HEK293 (cell line): ENCODE data around the gene MCAT.

Source experiments
- CTCF ChIA-PET: fragments of 350-600 bp; formaldehyde crosslinking; extraction: SDS; loops from one replicate; lab custom pipeline; 2021; ENCODE audit warnings: antibody characterized with exemption; lab: Yijun Ruan, JAX
- POLR2A ChIA-PET: fragments of 300-600 bp; formaldehyde crosslinking; extraction: SDS; loops from one replicate; lab custom pipeline; 2020; ENCODE audit warnings: antibody characterized with exemption, inconsistent platforms; lab: Yijun Ruan, JAX
- H3K27ac ChIP-seq: fragments of 200-500 bp; sonication (Bioruptor generic); 2 replicates; pipeline ENCODE4 v1.5.1; 2014; ENCODE audit warnings: low read depth, low read length, control low read depth, inconsistent platforms; ENCODE audit errors: extremely low read depth
- H3K36me3 ChIP-seq, 2 experiments: fragments of 200-500 bp in 1 of 2; sonication (Bioruptor generic) in 1 of 2; 1 replicate in 1 of 2; 2 replicates in 1 of 2; pipeline ENCODE4 v1.5.1; 2014 to 2017; ENCODE audit warnings: inconsistent platforms in 2 of 2, low read length in 2 of 2; ENCODE audit not compliant: control insufficient read depth in 2 of 2, insufficient read depth in 1 of 2
- H3K4me1 ChIP-seq: fragments of 200-500 bp; sonication (Bioruptor generic); 2 replicates; pipeline ENCODE4 v1.5.1; 2014; ENCODE audit warnings: mild to moderate bottlenecking, low read length, inconsistent platforms; ENCODE audit not compliant: control insufficient read depth, insufficient read depth
- H3K4me3 ChIP-seq: 2 replicates; pipeline ENCODE4 v1.5.1; 2011; ENCODE audit warnings: low read depth, mild to moderate bottlenecking, control low read depth, low read length, moderate library complexity
- H3K9me3 ChIP-seq: fragments of 200-500 bp; sonication (Bioruptor generic); 2 replicates; pipeline ENCODE4 v1.5.1; 2014; ENCODE audit warnings: low read depth, low read length, inconsistent platforms; ENCODE audit not compliant: control insufficient read depth, insufficient read depth
- EGR2 ChIP-seq: fragments of 450-650 bp; formaldehyde crosslinking; IDR thresholded peaks from 2 replicates; pipeline ENCODE4 v1.5.1; 2016; ENCODE audit warnings: low read depth, missing biosample characterization, missing genetic modification characterization
- KLF10 ChIP-seq: fragments of 450-650 bp; IDR thresholded peaks from 2 replicates; pipeline ENCODE4 v1.5.1; 2018; ENCODE audit warnings: missing biosample characterization, mild to moderate bottlenecking, missing genetic modification characterization
- MEIS1 ChIP-seq: sonication (generic); formaldehyde crosslinking; IDR thresholded peaks from 2 replicates; pipeline ENCODE4 v1.8.1; 2022; ENCODE audit warnings: missing genetic modification reagents, mild to moderate bottlenecking, borderline replicate concordance
- OSR2 ChIP-seq: fragments of 450-650 bp; formaldehyde crosslinking; IDR thresholded peaks from 2 replicates; pipeline ENCODE4 v1.5.1; 2016; ENCODE audit warnings: missing biosample characterization, missing genetic modification characterization
- ZFHX2 ChIP-seq: fragments of 450-650 bp; formaldehyde crosslinking; conservative IDR thresholded peaks from 2 replicates; pipeline ENCODE4 v1.5.1; 2016; ENCODE audit warnings: missing biosample characterization, missing genetic modification characterization
- ZNF138 ChIP-seq: fragments of 450-650 bp; formaldehyde crosslinking; IDR thresholded peaks from 2 replicates; pipeline ENCODE4 v1.5.1; 2016; ENCODE audit warnings: missing biosample characterization, missing genetic modification characterization, borderline replicate concordance
- ZNF24 ChIP-seq: fragments of 450-650 bp; formaldehyde crosslinking; IDR thresholded peaks from 2 replicates; pipeline ENCODE4 v1.5.1; 2016; ENCODE audit warnings: missing biosample characterization, missing genetic modification characterization
- ZNF391 ChIP-seq: fragments of 450-650 bp; formaldehyde crosslinking; IDR thresholded peaks from 2 replicates; pipeline ENCODE4 v1.5.1; 2016; ENCODE audit warnings: low read depth, missing biosample characterization, missing genetic modification characterization, borderline replicate concordance
- ZNF555 ChIP-seq: fragments of 450-650 bp; formaldehyde crosslinking; conservative IDR thresholded peaks from 2 replicates; pipeline ENCODE4 v1.5.1; 2017; ENCODE audit warnings: missing biosample characterization, mild to moderate bottlenecking, missing genetic modification characterization, inconsistent platforms
- ZNF558 ChIP-seq: fragments of 450-650 bp; formaldehyde crosslinking; IDR thresholded peaks from 2 replicates; pipeline ENCODE4 v1.5.1; 2016; ENCODE audit warnings: missing biosample characterization, missing genetic modification characterization
- ZNF585B ChIP-seq: fragments of 450-650 bp; formaldehyde crosslinking; IDR thresholded peaks from 2 replicates; pipeline ENCODE4 v1.5.1; 2016; ENCODE audit warnings: missing biosample characterization, missing genetic modification characterization
- ZNF624 ChIP-seq: fragments of 450-650 bp; formaldehyde crosslinking; IDR thresholded peaks from 2 replicates; pipeline ENCODE4 v1.5.1; 2017; ENCODE audit warnings: missing biosample characterization, missing genetic modification characterization
- ZNF76 ChIP-seq: fragments of 450-650 bp; formaldehyde crosslinking; IDR thresholded peaks from 2 replicates; pipeline ENCODE4; 2016; ENCODE audit warnings: low read depth, missing biosample characterization, missing genetic modification characterization, borderline replicate concordance
- ZSCAN30 ChIP-seq: fragments of 450-650 bp; IDR thresholded peaks from 2 replicates; pipeline ENCODE4 v1.5.1; 2018; ENCODE audit warnings: missing biosample characterization, mild to moderate bottlenecking, missing genetic modification characterization, moderate library complexity
- TF ChIP-seq, protein P1 (sequence below): fragments of 450-650 bp; IDR thresholded peaks from 2 replicates; pipeline ENCODE4 v1.5.1; 2018; ENCODE audit warnings: missing biosample characterization, missing genetic modification characterization

Gene MCAT

GRCh38 chr22:43183496-43184277 lies 40.5 kb upstream of the MCAT start (continued):
- no peak for TF ChIP-seq MEIS1
- no peak for TF ChIP-seq ZNF585B

DNA sequence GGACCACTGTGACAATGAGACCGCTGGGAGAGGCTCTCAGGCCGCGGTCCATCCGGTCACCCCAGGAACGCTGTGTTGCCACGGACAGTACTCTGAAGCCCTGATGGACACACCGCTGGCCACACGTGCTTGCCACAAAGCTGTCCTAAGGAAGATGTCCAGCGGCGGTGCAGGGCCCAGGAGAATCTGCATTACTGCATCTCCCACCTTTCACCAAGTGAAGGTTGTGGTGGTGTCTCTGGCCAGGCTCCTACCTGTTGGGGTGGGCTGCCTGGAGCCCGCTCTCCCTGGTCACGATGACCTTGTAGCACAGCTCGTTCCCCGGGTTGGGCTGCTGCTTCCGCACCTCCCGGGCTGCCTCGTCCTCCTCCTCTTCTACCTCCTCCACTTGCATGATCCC lies 39.5 kb upstream of the MCAT start:
- Histone ChIP-seq H3K27ac (no peak overlapping the region), H3K4me3 (no peak overlapping the region), H3K9me3 (no peaks in the 10 kb centered on the region), H3K36me3 (peaks cover 6 to 71% of the 10 kb centered on the region in 2 experiments; a peak in 2 of 3 replicates), H3K4me1 (no peaks in the 10 kb centered on the region)
- ChIA-PET CTCF (no interaction called here), POLR2A (no interaction called here)
- no peak for TF ChIP-seq OSR2 (tag by site-specific recombination)

DNA sequence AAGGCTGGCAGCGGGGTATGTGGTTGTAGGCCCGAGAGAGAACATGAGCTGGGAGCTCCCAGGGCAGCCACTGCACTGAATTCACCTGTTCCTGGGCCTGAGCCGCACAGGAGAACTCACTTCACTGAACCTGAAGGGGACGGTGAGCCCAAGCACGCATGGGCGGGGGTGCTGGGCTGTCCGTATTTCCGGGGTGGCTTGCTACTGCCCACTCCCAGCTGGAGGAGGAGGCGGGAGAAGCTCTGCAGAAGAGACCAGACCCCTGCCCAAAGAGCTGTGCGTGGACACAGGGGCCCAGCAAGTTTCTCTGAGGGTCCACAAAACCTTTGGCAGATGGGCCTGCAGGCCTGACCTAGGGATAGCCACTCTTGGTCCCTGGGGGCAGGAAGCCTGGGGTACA lies 38.9 kb upstream of the MCAT start:
- Histone ChIP-seq H3K36me3 (peaks cover 8 to 76% of the 10 kb centered on the region in 2 experiments; a peak in 2 of 3 replicates), H3K27ac (no peak overlapping the region), H3K4me1 (no peaks in the 10 kb centered on the region), H3K9me3 (no peaks in the 10 kb centered on the region), H3K4me3 (no peak overlapping the region)
- CTCF ChIA-PET, result no interaction called here
- POLR2A ChIA-PET, result no interaction called here
- TF ChIP-seq ZNF76 (tag by site-specific recombination) (no peak), KLF10 (tag by site-specific recombination) (no peak), ZNF624 (tag by site-specific recombination) (no peak), ZSCAN30 (tag by site-specific recombination) (no peak), ZNF555 (tag by site-specific recombination) (no peak), ZNF558 (tag by site-specific recombination) (no peak), ZNF24 (tag by site-specific recombination) (no peak), ZNF138 (tag by site-specific recombination) (no peak)
- TF ChIP-seq, protein P1, sequence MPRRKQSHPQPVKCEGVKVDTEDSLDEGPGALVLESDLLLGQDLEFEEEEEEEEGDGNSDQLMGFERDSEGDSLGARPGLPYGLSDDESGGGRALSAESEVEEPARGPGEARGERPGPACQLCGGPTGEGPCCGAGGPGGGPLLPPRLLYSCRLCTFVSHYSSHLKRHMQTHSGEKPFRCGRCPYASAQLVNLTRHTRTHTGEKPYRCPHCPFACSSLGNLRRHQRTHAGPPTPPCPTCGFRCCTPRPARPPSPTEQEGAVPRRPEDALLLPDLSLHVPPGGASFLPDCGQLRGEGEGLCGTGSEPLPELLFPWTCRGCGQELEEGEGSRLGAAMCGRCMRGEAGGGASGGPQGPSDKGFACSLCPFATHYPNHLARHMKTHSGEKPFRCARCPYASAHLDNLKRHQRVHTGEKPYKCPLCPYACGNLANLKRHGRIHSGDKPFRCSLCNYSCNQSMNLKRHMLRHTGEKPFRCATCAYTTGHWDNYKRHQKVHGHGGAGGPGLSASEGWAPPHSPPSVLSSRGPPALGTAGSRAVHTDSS (tag by site-specific recombination), result no peak

GRCh38 chr22:43181321-43182076 lies 38.3 kb upstream of the MCAT start:
- Histone ChIP-seq H3K4me3 (no peak overlapping the region), H3K27ac (no peak overlapping the region), H3K4me1 (no peaks in the 10 kb centered on the region), H3K36me3 (peaks cover 13 to 82% of the 10 kb centered on the region in 2 experiments; a peak in 2 of 3 replicates), H3K9me3 (no peaks in the 10 kb centered on the region)
- ChIA-PET POLR2A (no interaction called here), CTCF (interaction anchor here (0.5 kb wide), 1 partner anchor 51 kb away, joined by 3 read pairs; no protein-coding TSS in a partner anchor)
- TF ChIP-seq ZFHX2 (tag by site-specific recombination) (peak; percentile 64), EGR2 (tag by site-specific recombination) (peak; percentile 69), ZNF391 (tag by site-specific recombination) (no peak)
